ENCODE results near the gene TAS2R40. TPM values are rescaled to one million over a fixed set of nuclear protein-coding genes. Genes with fewer than 3 reads are reported as not detected.

The TAS2R40 gene
- total RNA-seq, 1 experiment from 2014 or later, result not detected

DNA sequence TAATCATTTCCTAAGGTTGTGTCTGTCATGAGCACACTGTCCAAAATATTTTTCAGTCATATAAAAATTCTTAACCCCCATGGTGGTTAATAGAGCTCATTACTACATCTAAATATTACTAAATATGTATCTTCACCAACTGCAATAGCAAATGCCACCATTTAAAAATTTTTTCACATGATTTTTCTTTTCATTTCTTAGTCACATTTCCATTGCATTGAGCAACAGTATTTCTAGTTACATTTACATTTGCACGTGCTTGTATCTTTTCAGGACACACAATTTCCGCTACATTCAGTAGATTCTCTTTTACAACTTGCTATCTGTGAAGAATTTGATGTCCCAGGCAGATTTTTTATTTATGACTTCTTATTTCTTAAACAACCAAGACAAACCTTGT, 5.2 kb upstream of the TAS2R40 start:
- CTCF ChIA-PET, result interaction anchor here (0.7 kb wide), 1 partner anchor 97 kb away, joined by 3 read pairs; no protein-coding TSS in a partner anchor
- in situ Hi-C loops (cut with HindIII; ENCODE audit: low pct_unique_long_range_greater_than_20kb, low sequenced_read_pairs), result loop anchor here (25.0 kb wide), 1 partner anchor 204 kb away; no protein-coding TSS in a partner anchor

DNA sequence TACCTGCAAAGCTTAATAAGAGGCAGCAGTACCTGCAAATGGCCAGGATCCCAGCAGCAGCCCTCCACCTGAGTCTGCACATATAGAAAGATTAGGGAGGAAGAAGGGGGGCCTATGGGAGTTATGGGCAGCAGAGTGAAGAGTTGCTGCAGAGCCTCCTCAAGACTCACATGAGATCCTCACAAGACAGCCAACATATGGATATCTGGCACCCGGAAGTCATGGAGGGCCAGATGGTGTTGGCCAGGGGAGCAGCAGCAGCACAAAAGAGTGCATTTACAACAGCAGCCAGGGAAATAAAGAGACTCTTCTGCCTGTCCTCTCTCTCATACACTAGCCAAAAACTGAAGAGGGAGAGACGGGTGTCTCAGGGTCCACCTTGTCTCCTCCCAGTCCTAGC, 4.0 kb upstream of the TAS2R40 start:
- DNase-seq (ENCODE audit: low read depth, low spot score), result no peak
- ChIA-PET CTCF (no interaction called here), POLR2A (no interaction called here)
- Histone ChIP-seq H3K27ac (ENCODE audit: low read length) (no peak overlapping the region), H3K36me3 (ENCODE audit: control insufficient read depth, insufficient read depth, low read length) (no peaks in the 10 kb centered on the region), H3K27me3 (ENCODE audit: control insufficient read depth, insufficient read depth, low read length) (peaks cover 10% of the 10 kb centered on the region), H3K4me1 (ENCODE audit: control insufficient read depth, insufficient read depth, low read length) (no peaks in the 10 kb centered on the region), H3K9me3 (ENCODE audit: control insufficient read depth, insufficient read depth, low read depth, low read length) (no peaks in the 10 kb centered on the region), H3K4me3 (ENCODE audit: low read depth in 2 of 2, low read length in 2 of 2) (no peak overlapping the region)
- ATAC-seq, result no peak
- TF ChIP-seq, protein P1, sequence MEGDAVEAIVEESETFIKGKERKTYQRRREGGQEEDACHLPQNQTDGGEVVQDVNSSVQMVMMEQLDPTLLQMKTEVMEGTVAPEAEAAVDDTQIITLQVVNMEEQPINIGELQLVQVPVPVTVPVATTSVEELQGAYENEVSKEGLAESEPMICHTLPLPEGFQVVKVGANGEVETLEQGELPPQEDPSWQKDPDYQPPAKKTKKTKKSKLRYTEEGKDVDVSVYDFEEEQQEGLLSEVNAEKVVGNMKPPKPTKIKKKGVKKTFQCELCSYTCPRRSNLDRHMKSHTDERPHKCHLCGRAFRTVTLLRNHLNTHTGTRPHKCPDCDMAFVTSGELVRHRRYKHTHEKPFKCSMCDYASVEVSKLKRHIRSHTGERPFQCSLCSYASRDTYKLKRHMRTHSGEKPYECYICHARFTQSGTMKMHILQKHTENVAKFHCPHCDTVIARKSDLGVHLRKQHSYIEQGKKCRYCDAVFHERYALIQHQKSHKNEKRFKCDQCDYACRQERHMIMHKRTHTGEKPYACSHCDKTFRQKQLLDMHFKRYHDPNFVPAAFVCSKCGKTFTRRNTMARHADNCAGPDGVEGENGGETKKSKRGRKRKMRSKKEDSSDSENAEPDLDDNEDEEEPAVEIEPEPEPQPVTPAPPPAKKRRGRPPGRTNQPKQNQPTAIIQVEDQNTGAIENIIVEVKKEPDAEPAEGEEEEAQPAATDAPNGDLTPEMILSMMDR (IDR thresholded peaks at IDR 0.05), result no peak
- intact Hi-C loops (cut with micrococcal nuclease; ENCODE audit: unreplicated experiment) (no loop called here), in situ Hi-C loops (cut with HindIII; ENCODE audit: low pct_unique_long_range_greater_than_20kb, low sequenced_read_pairs) (loop anchor here (25.0 kb wide), 1 partner anchor 206 kb away; no protein-coding TSS in a partner anchor)
- BruUV-seq (replicated peaks), result no TSS peak

More for the DNA sequence above, 5.2 kb upstream of the TAS2R40 start:
- no peaks in the 10 kb centered on the region for H3K4me1 ChIP-seq (ENCODE audit: control insufficient read depth, insufficient read depth, low read length)
- H3K4me3 ChIP-seq (ENCODE audit: low read depth in 2 of 2, low read length in 2 of 2), result no peak overlapping the region
- no peaks in the 10 kb centered on the region for H3K9me3 ChIP-seq (ENCODE audit: control insufficient read depth, insufficient read depth, low read depth, low read length)
- H3K27ac ChIP-seq (ENCODE audit: low read length), result no peak overlapping the region
- no TSS peak for BruUV-seq (replicated peaks)
- H3K27me3 ChIP-seq (ENCODE audit: control insufficient read depth, insufficient read depth, low read length), result peaks cover 4% of the 10 kb centered on the region
- TF ChIP-seq SIN3A (IDR thresholded peaks at IDR 0.05; ENCODE audit: borderline replicate concordance, insufficient read depth, low read depth, low read length) (no peak), POLR2AphosphoS5 (IDR thresholded peaks at IDR 0.05; ENCODE audit: low read depth, low read length) (no peak)
- intact Hi-C loops (cut with micrococcal nuclease; ENCODE audit: unreplicated experiment), result no loop called here
- ATAC-seq, result no peak
- H3K36me3 ChIP-seq (ENCODE audit: control insufficient read depth, insufficient read depth, low read length), result no peaks in the 10 kb centered on the region
- no peak for DNase-seq (ENCODE audit: low read depth, low spot score)
- POLR2A ChIA-PET, result no interaction called here

DNA sequence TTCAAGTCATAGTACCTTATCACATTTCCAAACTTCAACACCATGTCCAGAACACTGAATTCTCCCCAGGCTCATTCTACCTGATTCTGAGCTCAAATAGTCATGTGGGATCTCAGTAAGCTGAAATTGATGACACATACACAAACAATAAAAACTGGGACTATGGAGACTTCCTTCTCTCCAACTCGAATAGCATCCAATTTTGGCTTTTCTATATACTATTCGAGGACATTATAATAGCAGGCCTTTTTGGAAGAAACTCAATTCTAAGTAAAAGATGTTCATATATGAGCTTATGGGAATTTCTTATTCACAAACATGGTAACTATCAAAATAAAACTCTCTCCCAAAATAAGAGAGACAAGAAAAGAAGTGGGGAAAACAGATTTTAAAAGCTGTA, 551 bp upstream of the TAS2R40 start:
- H3K9me3 ChIP-seq (ENCODE audit: control insufficient read depth, insufficient read depth, low read depth, low read length), result no peaks in the 10 kb centered on the region
- peaks cover 14% of the 10 kb centered on the region for H3K27me3 ChIP-seq (ENCODE audit: control insufficient read depth, insufficient read depth, low read length)
- no peak for ATAC-seq
- no peaks in the 10 kb centered on the region for H3K4me1 ChIP-seq (ENCODE audit: control insufficient read depth, insufficient read depth, low read length)
- H3K27ac ChIP-seq (ENCODE audit: low read length), result no peak overlapping the region
- no TSS peak for BruUV-seq (replicated peaks)
- H3K4me3 ChIP-seq (ENCODE audit: low read depth in 2 of 2, low read length in 2 of 2), result no peak overlapping the region
- POLR2A ChIA-PET, result no interaction called here
- TF ChIP-seq, protein P2, sequence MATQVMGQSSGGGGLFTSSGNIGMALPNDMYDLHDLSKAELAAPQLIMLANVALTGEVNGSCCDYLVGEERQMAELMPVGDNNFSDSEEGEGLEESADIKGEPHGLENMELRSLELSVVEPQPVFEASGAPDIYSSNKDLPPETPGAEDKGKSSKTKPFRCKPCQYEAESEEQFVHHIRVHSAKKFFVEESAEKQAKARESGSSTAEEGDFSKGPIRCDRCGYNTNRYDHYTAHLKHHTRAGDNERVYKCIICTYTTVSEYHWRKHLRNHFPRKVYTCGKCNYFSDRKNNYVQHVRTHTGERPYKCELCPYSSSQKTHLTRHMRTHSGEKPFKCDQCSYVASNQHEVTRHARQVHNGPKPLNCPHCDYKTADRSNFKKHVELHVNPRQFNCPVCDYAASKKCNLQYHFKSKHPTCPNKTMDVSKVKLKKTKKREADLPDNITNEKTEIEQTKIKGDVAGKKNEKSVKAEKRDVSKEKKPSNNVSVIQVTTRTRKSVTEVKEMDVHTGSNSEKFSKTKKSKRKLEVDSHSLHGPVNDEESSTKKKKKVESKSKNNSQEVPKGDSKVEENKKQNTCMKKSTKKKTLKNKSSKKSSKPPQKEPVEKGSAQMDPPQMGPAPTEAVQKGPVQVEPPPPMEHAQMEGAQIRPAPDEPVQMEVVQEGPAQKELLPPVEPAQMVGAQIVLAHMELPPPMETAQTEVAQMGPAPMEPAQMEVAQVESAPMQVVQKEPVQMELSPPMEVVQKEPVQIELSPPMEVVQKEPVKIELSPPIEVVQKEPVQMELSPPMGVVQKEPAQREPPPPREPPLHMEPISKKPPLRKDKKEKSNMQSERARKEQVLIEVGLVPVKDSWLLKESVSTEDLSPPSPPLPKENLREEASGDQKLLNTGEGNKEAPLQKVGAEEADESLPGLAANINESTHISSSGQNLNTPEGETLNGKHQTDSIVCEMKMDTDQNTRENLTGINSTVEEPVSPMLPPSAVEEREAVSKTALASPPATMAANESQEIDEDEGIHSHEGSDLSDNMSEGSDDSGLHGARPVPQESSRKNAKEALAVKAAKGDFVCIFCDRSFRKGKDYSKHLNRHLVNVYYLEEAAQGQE (IDR thresholded peaks at IDR 0.05; ENCODE audit: insufficient read depth in 1 of 2, low read depth in 2 of 2, low read length in 1 of 2), result no peak
- no peak for TF ChIP-seq TCF7L2 (IDR thresholded peaks at IDR 0.05; ENCODE audit: low read depth, low read length)
- DNase-seq (ENCODE audit: low read depth, low spot score), result no peak
- in situ Hi-C loops (cut with HindIII; ENCODE audit: low pct_unique_long_range_greater_than_20kb, low sequenced_read_pairs), result loop anchor here (25.0 kb wide), 1 partner anchor 209 kb away; no protein-coding TSS in a partner anchor
- intact Hi-C loops (cut with micrococcal nuclease; ENCODE audit: unreplicated experiment), result no loop called here
- CTCF ChIA-PET, result no interaction called here
- H3K36me3 ChIP-seq (ENCODE audit: control insufficient read depth, insufficient read depth, low read length), result no peaks in the 10 kb centered on the region
